NCI-H345 treated with DMSO at 0.1 percent for 48 hours (cell line): ENCODE data around the gene ZDHHC24.
A peak's percentile ranks its signal among the peaks of the same experiment; 100 is the strongest.

ENCODE experiments used
- DNase-seq: peaks from one replicate; lab custom pipeline; 2025; ENCODE audit not compliant: unreplicated experiment; lab: John Stamatoyannopoulos, UW

The ZDHHC24 gene

DNA sequence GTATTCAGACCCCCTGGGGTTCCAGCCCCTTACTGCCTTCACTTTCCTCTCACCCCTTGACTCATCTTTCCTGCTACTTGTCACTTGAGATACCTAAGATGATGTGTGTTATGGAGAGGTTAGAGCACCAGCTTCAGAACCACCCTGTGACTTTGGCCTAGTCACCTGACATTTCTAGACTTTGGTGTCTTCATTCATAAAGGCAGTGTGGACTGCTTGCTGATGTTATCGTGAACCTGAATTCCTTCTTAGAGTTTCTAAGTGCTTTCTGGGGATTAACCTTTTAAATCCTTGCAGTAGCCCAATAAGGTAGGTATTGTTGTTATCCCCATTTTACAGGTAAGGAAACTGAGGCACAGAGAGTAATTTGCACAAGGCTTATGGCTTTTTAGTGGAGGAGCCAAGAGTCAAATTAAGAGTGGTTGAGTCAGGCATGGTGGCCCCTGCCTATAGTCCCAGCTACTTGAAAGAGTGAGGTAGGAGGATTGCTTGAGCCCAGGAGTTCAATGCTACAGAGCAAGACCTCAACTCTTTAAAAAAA is 40.5 kb downstream of the ZDHHC24 start:
- no peak for DNase-seq

DNA sequence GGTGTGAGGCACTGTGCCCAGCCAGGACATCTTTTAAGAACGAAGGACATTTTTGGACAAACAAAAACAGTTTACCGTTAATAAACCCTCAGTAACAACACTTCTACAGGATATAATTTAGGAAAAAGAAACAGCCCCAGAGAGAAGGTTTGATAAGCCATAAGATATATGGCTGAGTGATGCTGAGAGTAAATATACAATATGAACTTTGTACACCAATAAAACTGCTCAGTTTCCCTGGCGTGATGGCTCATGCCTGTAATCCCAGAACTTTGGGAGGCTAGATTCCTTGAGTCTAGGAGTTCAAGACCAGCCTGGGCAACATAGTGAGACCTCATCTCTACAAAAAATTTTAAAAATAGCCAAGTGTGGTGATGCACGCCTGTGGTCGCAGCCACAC is 47.3 kb downstream of the ZDHHC24 start:
- DNase-seq, result no peak

DNA sequence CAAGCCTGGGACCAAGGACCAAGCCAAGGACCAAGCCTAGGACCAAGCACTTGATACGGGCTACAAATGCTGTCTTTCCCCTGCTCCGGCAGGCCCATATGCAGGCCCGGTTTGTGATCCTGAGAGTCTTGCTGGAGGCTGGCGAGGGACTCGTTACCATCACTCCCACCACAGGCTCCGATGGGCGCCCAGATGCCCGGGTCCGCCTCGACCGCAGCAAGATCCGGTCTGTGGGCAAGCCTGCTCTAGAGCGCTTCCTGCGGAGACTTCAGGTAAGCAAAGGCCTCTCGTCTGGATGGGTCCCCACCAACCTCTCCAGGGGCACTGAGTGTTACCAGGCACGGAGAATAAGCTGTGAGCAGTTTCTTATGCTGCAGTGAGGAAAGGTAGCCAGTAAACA is 48.6 kb downstream of the ZDHHC24 start:
- no peak for DNase-seq

DNA sequence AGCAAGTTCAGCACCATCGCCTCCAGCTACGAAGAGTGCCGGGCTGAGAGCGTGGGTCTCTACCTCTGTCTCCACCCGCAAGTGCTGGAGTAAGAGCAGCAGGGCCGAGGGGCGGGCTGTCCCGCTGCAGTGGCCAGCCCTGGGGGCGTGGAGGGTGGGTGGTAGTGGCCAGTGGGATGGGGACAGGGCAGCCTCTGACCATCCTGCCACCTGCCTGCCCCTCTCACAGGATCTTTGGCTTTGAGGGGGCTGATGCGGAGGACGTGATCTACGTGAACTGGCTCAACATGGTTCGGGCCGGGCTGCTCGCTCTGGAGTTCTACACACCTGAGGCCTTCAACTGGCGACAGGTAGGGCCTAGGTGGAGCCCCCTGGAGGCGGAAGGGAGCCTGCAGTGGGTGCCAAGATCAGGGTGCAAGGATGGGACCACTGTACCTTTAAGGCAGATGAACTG is 50.4 kb downstream of the ZDHHC24 start:
- DNase-seq, result no peak

DNA sequence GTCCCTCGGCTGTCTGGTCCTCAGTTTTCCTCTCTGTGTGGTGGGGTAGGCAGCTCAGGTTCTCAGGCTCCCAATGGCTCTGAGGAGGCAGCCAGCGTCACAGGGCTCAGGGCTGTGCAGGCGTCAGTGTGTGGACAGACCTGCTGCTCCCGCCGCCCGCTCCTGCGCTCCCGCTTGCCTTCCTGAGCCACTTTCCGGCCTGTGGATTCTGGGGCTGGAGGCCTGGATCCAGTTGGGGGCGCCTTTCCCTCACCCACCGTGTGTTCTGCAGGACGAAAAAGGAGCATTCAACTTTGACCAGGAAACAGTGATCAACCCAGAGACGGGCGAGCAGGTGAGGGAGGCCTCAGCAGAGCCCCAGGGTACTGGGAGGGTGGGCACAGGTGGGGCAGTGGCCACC is 50.9 kb downstream of the ZDHHC24 start:
- DNase-seq, result no peak

DNA sequence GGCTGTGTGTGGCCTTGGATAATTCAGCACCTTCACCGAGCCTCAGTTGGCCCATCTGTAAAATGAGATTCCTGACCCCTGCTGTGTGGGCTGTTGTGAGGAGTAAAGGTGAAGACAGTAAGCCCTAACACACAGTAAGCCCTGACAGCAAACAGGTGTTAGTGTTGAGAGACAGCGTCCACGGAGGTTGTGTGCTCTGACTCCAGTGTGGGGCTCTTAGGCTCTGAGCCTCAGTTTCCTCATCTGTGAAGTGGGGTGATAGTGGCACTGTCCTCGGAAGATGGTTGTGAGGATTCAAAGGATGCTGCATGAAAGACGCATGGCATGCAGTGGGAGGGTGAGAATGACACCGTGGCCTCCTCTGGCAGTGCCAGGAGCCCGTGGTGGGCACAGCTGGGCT is 51.4 kb downstream of the ZDHHC24 start:
- DNase-seq, result no peak

DNA sequence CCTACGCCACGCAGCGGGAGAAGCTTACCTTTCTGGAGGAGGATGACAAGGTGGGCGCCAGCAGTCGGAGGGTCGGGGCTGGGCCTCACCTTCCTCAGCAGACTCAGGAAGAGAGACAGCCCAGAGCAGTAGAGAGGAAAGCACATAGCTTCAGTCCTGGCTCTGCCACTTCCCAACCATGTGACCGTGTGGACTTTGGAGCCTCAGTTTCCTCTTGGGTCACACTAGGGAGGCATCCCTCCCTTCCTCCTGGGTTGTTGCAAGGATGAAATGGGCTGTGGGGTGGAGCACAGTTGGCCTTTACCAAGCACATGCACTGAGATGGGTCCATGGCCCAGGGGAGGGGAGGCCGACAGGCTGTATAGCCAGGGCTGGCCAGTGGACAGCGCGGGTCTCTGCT is 52.7 kb downstream of the ZDHHC24 start:
- DNase-seq, result no peak

DNA sequence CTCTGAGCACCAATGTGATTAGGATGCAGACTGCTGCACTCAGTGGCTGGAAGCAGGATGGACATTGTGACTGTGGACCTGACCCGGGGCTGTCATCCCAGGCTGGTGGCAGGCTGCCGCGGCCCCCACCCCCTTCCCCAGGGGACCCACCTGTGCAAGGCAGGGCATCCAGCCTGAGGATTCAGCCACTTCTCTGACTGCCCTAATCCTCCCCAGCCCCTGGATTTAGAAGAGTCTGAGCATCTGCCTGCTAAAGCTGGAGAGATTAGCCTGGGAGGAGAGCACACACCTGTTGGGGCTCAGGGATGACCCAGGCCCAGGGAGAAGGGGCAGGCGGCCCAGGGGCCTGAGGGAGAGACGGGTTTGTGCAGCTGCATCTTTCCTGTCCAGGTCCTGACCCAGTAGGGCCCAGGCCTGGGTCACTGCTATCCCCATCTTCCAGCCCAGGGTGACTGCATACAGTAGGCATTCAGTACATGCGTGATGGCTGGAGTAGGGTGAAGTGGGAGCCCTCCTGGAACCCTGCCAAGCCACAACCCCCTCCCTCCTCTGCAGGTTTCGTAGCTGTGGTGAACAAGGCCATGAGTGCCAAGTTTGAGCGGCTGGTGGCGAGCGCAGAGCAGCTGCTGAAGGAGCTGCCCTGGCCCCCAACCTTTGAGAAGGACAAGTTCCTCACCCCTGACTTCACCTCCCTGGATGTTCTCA is 53.5 kb downstream of the ZDHHC24 start:
- no peak for DNase-seq

DNA sequence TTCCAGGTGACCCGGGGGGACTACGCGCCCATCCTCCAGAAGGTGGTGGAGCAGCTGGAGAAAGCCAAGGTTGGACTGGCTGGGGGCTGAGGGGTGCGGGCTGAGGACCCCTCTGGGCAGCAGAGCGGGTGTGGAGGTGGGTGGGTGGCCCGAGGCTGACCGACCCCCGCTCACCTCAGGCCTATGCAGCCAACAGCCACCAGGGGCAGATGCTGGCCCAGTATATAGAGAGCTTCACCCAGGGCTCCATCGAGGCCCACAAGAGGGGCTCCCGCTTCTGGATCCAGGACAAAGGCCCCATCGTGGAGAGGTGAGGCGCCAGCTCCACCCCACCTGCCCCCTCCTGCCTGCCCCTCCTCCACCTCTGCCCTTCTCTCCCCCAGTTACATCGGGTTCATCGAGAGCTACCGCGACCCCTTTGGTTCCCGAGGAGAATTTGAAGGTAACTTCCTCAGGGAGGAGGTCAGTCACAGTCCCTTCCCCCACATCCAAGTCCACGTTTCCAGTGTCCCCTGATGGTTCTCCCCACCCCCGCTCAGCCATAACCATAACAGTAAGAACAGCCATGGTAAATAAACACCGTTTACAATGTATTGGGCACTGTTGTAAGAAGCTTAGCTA is 54.4 kb downstream of the ZDHHC24 start:
- DNase-seq, result no peak

DNA sequence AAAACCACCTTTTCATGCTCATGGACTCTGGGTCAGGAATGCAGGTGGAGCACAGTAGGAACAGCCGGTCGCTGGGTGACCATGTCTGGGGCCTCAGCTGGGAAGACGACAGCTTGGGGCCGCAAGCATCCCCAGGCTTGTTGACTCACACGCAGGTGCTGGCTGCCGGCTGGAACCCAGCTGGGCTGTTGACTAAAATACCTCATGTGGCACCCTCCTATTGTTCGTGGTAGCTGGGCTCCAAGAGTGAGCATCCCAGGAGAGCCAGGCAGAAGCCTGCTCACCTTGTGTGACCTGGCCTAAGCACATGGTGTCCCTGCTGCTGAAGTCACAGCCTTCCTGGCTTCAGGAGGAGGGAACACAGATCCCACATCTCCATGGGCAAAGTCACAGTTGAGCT is 56.2 kb downstream of the ZDHHC24 start:
- DNase-seq, result peak; percentile 91

DNA sequence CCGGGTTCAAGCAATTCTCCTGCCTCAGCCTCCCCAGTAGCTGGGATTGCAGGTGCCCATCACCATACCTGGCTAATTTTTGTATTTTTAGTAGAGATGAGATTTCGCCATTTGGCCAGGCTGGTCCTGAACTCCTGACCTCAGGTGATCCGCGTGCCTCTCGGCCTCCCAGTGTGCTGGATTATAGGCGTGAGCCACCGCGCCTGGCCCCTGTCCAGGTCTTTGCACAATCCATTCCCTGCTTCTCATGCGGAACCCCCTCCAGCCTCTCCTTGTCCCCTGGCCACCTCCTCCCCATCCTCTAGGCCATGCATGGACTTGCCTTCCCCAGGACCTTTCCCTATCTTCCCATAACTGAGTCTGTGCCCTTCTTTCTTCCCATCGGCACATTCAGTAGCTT is 56.9 kb downstream of the ZDHHC24 start:
- DNase-seq, result no peak

DNA sequence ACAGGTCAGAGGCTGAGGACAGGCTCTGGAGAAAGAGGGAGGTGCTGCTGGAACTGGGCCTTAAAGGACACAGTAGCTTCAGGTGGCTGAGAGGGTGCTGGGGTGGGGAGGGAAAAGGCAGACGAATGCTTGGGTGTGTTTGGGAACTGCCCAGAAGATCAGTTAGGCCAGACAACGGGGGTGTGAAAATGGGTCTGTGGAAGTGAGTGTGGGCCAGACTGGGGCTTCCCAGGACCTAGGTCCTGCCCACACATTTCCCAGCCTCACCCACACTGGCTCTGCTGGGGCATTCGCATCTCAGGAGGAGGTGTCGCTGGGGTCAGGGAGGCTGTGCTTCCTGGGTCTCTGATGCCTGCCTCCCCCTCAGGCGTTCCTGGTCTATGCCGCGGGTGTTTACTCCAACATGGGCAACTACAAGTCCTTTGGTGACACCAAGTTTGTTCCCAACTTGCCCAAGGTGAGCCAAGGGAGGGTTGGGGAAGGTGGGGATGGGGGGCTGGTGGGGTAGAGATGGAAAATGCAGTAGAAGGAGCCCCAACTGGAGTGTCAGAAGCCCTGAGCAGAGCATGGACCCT is 61.0 kb downstream of the ZDHHC24 start:
- no peak for DNase-seq

DNA sequence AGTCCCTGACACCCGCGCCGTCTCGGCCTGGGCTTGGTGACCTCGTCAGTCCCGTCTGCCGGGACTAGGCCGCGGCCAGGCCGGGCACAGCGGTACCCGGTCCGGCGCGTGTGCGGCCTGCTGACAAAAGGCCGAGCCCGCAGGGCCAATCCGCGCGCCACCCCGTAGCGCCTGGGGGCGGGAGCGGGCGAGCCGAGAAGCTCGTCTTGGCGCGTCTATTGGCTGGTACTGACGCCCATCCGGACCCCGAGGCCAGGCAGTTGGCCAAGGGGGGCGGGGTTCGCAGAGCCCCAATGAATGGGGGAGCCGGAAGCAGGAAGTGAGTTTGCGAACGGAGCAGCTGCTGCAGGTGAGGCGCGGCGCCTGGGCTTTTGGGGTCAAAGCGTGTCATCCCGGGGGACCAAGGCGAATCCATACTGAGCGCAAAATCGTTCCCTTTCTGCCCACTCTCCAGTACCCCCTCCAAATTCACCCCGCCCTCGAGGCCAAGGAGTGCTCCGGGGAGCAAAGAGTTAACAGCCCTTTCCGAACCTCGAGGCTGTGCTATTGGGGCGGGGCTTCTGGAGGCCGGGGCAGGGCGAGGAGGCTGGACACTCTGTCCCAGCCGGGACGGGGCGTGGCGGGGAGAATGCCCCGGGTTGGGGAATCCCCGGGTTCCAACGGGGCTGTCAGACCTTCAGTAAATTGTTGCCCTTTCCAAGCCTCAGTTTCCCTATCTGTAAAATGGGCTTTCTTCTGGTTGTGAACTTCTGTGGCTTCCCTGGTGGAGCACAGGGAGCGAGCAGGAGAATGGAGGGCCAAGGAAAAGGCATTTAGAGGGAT is 65.5 kb downstream of the ZDHHC24 start, which contains the start of gene DPP3:
TSS of gene DPP3 (plus strand) at position 318 of the 822 bp plus-strand sequence. CDS start 1,767 bp downstream, outside the sequence.
- peak; percentile 96 for DNase-seq

DNA sequence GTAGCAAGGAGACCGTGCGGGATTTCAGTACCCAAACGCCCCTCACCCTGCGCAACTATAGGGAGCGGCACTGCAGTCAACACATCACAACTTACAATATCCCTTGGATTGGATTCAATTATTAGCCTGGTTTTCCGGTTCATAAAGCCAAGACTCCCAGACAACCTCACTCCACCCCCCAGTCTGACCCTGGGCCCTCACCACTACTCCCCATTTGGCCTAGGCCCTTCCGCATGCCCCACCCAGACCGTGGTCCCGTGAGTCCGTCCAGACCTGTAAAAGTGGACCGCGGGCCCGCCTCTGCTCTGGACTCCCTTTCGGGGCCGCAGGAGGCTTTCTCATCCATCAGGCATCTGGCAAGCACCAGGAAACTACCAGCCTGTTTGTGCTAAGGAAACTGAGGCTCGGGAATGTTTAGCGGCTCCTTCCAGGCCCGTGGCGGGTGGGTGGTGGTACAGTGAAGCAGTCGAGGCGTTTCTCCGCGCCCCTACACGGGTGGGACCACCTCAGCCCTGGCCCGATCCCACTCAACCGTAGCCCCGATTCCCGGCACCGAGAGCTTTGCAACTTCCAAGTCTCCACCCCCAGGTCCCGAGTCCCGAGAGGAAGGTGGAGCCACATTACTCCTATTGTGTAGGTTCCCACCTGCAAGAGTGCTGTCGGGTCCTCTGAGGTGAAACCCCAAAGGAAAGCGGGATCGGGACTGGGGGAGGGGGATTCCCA is 66.3 kb downstream of the ZDHHC24 start:
- DNase-seq, result peak; percentile 87

DNA sequence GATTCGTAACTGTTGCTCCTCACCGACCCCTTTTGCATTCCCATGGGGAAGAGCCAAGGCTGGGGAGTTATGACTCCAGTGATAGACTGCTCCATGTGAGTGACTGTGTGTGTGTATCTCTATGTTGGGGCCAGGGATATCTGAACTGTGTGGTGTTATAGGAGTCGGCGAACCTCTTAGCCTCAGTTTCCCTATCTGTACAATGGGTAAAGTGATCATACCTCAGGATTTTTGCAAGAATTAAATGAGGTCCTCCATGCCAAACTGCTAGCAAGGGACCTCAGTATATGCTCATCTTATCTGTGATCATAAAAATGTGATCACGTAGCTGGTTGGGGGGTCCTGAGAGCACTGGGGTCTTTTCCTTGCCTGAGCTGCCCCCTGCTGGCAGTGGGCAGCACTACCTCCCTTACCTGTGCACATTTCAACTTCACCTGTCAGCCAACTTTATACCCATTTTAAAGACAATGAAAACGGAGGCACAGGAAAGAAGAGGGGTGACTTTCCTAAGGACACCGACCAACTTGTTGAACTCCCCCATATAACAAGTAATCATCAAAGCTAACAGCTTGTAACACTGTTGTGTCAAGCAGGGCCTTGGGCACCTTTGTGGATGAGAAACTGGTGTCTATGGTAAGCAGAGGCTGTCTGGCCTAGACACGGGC is 67.0 kb downstream of the ZDHHC24 start:
- no peak for DNase-seq

DNA sequence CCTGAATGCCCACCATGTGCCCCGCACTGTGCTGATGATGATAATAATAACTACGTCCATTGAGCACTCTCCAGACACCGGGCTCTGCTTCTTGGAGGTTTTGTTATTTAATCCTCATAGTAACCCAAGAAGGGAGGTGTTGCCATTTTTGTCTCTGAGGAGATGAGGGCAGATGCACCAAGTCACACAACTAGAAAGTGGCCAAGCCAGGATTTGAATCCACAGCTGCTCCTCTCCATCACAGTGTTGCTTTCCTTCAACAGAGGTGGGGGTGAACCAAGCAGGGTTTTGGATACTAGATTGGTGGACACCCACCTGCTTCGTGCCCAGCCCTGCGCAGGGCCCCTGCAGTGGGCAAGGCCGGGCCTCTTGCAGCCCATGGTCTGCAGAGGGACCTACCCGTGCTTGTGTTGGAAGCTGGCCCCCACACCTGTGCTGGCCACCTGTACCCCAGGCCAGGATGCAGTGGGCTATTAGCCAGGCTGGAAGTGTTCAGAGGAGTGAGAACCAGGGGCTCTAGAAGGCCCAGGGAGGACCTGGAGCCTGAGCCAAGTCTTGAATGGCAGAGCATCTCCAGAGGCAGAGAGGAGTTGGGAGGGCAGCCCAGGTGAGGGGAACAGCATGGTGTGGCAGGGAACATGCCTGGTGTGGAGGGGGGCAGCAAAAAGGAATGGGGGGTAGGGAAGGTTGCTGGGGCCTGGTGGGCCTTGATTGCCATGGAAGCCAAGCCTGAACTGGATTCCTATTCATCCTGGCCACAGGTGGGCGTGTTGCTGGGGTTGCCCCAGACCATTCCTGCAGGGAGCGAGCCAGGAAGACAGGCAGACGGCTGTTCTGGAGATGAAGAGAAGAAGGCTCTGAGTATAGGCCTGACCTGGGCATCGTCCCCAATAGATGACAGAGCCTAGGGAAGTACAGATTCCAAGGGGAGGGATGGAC is 68.3 kb downstream of the ZDHHC24 start:
- DNase-seq, result no peak

DNA sequence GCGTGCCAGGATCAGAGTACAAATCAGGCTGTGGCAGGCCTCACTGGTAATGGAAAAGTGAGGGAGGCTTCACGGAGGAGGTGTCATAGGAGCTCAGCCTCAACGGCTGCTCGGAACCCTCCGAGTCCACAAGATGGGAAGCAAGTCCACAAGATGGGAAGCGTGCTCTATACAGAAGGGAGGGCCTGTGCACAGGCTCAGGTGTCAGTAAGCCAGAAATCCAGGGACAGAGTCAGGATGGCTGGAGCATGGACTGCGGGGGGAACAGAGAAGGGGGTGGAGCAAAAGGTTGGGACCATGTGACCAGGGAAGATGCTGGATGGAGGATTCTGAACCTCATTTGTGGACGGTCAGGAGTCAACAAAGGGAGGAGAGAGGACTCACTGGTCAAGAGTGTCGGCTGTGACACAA is 69.0 kb downstream of the ZDHHC24 start:
- no peak for DNase-seq

DNA sequence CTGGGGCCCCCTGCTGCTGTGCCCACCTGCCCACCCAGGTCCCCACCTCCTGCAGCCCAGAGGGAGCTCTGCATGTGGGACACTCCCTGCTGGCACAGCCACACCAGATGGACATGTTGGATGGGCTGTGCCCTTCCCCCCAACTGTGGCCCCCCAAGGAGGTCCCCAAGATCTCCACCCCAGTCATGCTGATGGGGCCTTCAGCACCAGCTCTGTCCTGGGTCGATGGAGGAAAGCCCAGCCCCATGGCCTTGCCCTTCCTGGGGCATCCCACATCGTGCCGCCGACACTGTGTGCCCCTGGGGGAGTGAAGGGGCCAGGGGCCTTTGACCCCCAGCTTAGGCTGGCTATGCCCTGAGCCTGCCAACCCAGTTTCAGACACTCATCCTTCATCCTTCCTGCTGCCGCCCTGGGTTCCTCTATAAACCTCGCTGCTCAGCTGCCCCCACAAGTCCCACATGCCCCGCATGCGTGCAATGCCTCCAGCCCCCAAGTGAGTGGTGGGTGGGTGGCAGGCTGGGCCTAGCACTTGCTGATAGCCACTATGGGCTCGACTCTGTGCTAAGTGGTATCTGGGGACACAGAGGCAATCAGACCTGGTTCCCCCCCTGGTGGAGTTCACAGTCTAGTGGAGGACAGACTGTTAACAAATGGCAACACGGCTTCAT is 69.5 kb downstream of the ZDHHC24 start:
- no peak for DNase-seq
